HepG2 (cell line): ENCODE results near the gene TRAK1. TPM values are rescaled to one million over a fixed set of nuclear protein-coding genes. Genes with fewer than 3 reads are reported as not detected.

Source experiments
- AHR ChIP-seq: IDR thresholded peaks from 2 replicates; pipeline ENCODE4 v1.6.1; 2018; ENCODE audit warnings: missing genetic modification reagents, missing compliant biosample characterization
- BHLHE40 ChIP-seq: IDR thresholded peaks from 2 replicates; pipeline ENCODE4 v1.6.1; 2011; ENCODE audit warnings: low read length, improper control_type of control experiment
- CBX1 ChIP-seq: IDR thresholded peaks from one replicate; pipeline ENCODE4 v1.6.1; 2016; ENCODE audit warnings: antibody characterized with exemption, low read depth
- CEBPZ ChIP-seq: IDR thresholded peaks from 2 replicates; pipeline ENCODE4 v1.6.1; 2012; ENCODE audit warnings: low read length, improper control_type of control experiment
- CENPX ChIP-seq: sonication (generic); formaldehyde crosslinking; IDR thresholded peaks from 2 replicates; pipeline ENCODE4 v1.9.0; 2021; ENCODE audit warnings: mild to moderate bottlenecking, missing genetic modification reagents, moderate library complexity
- DBP ChIP-seq: sonication (generic); formaldehyde crosslinking; IDR thresholded peaks from 2 replicates; pipeline ENCODE4 v1.4.0; 2020; ENCODE audit warnings: missing genetic modification reagents; ENCODE audit errors: not compliant biosample characterization
- GPBP1L1 ChIP-seq: sonication (generic); formaldehyde crosslinking; IDR thresholded peaks from 2 replicates; pipeline ENCODE4 v1.5.0; 2020; ENCODE audit warnings: mild to moderate bottlenecking, missing genetic modification reagents
- KMT2B ChIP-seq: IDR thresholded peaks from 2 replicates; pipeline ENCODE4 v1.6.1; 2016; ENCODE audit warnings: missing genetic modification reagents, missing compliant biosample characterization
- MTA3 ChIP-seq: sonication (generic); formaldehyde crosslinking; IDR thresholded peaks from 2 replicates; pipeline ENCODE4 v1.4.0; 2020; ENCODE audit warnings: missing genetic modification reagents
- ONECUT2 ChIP-seq: sonication (generic); formaldehyde crosslinking; IDR thresholded peaks from 2 replicates; pipeline ENCODE4 v1.4.0; 2020; ENCODE audit warnings: missing genetic modification reagents
- RORA ChIP-seq: sonication (generic); formaldehyde crosslinking; IDR thresholded peaks from 2 replicates; pipeline ENCODE4 v1.5.0; 2020; ENCODE audit warnings: mild to moderate bottlenecking, missing genetic modification reagents, moderate library complexity
- SKIL ChIP-seq: sonication (generic); formaldehyde crosslinking; IDR thresholded peaks from 2 replicates; pipeline ENCODE4 v1.8.0; 2022; ENCODE audit warnings: missing genetic modification reagents, mild to moderate bottlenecking, moderate library complexity, borderline replicate concordance
- SP5 ChIP-seq: IDR thresholded peaks from 2 replicates; pipeline ENCODE4 v1.6.1; 2016; ENCODE audit warnings: low read depth, borderline replicate concordance
- XRCC5 ChIP-seq: fragments of 200-400 bp; formaldehyde crosslinking; optimal IDR thresholded peaks from 2 replicates; pipeline ENCODE3; 2017; ENCODE audit warnings: mild to moderate bottlenecking, low read length
- ZFP37 ChIP-seq: sonication (generic); formaldehyde crosslinking; IDR thresholded peaks from 2 replicates; pipeline ENCODE4 v1.4.0; 2020; ENCODE audit warnings: missing genetic modification reagents, borderline replicate concordance
- ZNF136 ChIP-seq: sonication (generic); formaldehyde crosslinking; IDR thresholded peaks from 2 replicates; pipeline ENCODE4 v1.8.1; 2022; ENCODE audit warnings: low read depth, mild to moderate bottlenecking, moderate library complexity, missing genetic modification reagents
- ZNF597 ChIP-seq: sonication (generic); formaldehyde crosslinking; IDR thresholded peaks from 2 replicates; pipeline ENCODE4 v1.5.0; 2020; ENCODE audit warnings: missing genetic modification reagents
- ZNF614 ChIP-seq: IDR thresholded peaks from 2 replicates; pipeline ENCODE4 v1.6.1; 2018; ENCODE audit warnings: missing biosample characterization, missing genetic modification reagents, inconsistent platforms, borderline replicate concordance
- ZNF768 ChIP-seq: sonication (generic); formaldehyde crosslinking; IDR thresholded peaks from 2 replicates; pipeline ENCODE4 v1.4.0; 2020; ENCODE audit warnings: missing genetic modification reagents
- polyA plus RNA-seq, 8 experiments: library from polyadenylated mRNA; depleted of rRNA in 3 of 8; stranded (reverse) in 7 of 8; unstranded in 1 of 8; fragments of >200 nt; fragmentation: Illumina TruSeq in 4 of 8; extraction: Trizol in 4 of 8; gene quantifications; 2 replicates each; pipeline versions ENCODE4 v1.2.1 to v1.2.3, GENCODE V29; 2011 to 2016; ENCODE audit warnings: low read depth in 4 of 8, missing spikeins in 1 of 8, mixed read lengths in 1 of 8; ENCODE audit not compliant: insufficient read depth in 1 of 8
- total RNA-seq, 5 experiments: library from RNA; depleted of rRNA; stranded (reverse); fragments of >200 nt; fragmentation: Illumina TruSeq; extraction: Trizol; gene quantifications; 2 replicates each; pipeline ENCODE4 v1.2.3, GENCODE V29; 2016; ENCODE audit warnings: low read depth in 1 of 5

TRAK1 gene
- total and polyA plus RNA-seq, 2 of the 13 experiments (the other 11 are each of a cell fraction or from before 2014, with no cell fraction given), result 20.5 to 46.6 TPM

- TF ChIP-seq SP5 (CRISPR knock-in tag), result peak; percentile 86
- no peak for TF ChIP-seq GPBP1L1 (CRISPR knock-in tag)
- no peak for TF ChIP-seq AHR (CRISPR knock-in tag)
- TF ChIP-seq KMT2B, result no peak; the same call in 1 of the 2 replicates
- TF ChIP-seq ONECUT2 (CRISPR knock-in tag), result no peak
- TF ChIP-seq SKIL (CRISPR knock-in tag), result no peak
- TF ChIP-seq RORA, result no peak
- no peak for TF ChIP-seq MTA3 (CRISPR knock-in tag)
- TF ChIP-seq ZNF768 (CRISPR knock-in tag), result peak; percentile 22; the same call in 1 of the 2 replicates
- no peak for TF ChIP-seq DBP (CRISPR knock-in tag)
- peak; percentile 8; the same call in 1 of the 2 replicates for TF ChIP-seq BHLHE40
- no peak for TF ChIP-seq XRCC5
- 0 out of 2 replicates have a peak, but pooled peaks have one; percentile 18 for TF ChIP-seq ZNF136 (CRISPR knock-in tag)
- TF ChIP-seq ZFP37 (CRISPR knock-in tag), result no peak
- no peak for TF ChIP-seq CBX1
- TF ChIP-seq CEBPZ, result no peak
- no peak for TF ChIP-seq ZNF597
- no peak for TF ChIP-seq ZNF614
- TF ChIP-seq CENPX (CRISPR knock-in tag), result no peak
These were observed 68.7 kb downstream of the TRAK1 start (continued) for GRCh38 chr3:42159706-42160472.
